H54 (cell line): ENCODE data around the gene USP5.

Source experiments
- DNase-seq: peaks from one replicate; pipeline ENCODE4 v3.0.0; 2011; ENCODE audit warnings: low spot score, mixed read lengths; ENCODE audit not compliant: insufficient read length
- FAIRE-seq: peaks from 3 replicates; lab custom pipeline; 2011; peaks lifted over from hg19 to GRCh38; lab: Jason Lieb, UNC
- POLR2A ChIP-seq: IDR thresholded peaks from 2 replicates; pipeline ENCODE4 v1.6.1; 2011; ENCODE audit warnings: low read depth, mild to moderate bottlenecking, low read length

The USP5 gene

GRCh38 chr12:6829536-6830220 lies 22.3 kb upstream of the USP5 start:
- no peak for DNase-seq
- FAIRE-seq, result no peak
- TF ChIP-seq POLR2A, result 0 out of 2 replicates have a peak, but pooled peaks have one; percentile 1

- no peak for TF ChIP-seq POLR2A
- DNase-seq (no peak), FAIRE-seq (no peak)
Observed at GRCh38 chr12:6830286-6830890, 21.6 kb upstream of the USP5 start.

- no peak for DNase-seq
- FAIRE-seq, result no peak
- no peak for TF ChIP-seq POLR2A
Observed at GRCh38 chr12:6830999-6831398, 21.0 kb upstream of the USP5 start.

- TF ChIP-seq POLR2A, result no peak
- DNase-seq, result no peak
- no peak for FAIRE-seq
Observed at GRCh38 chr12:6831450-6831995, 20.4 kb upstream of the USP5 start.

GRCh38 chr12:6832125-6832524 lies 19.8 kb upstream of the USP5 start:
- DNase-seq (no peak), FAIRE-seq (no peak)
- no peak for TF ChIP-seq POLR2A

GRCh38 chr12:6833189-6833890 lies 18.6 kb upstream of the USP5 start:
- no peak for TF ChIP-seq POLR2A
- FAIRE-seq (no peak), DNase-seq (no peak)

GRCh38 chr12:6834254-6834653 lies 17.7 kb upstream of the USP5 start:
- no peak for FAIRE-seq
- no peak for DNase-seq
- no peak for TF ChIP-seq POLR2A

GRCh38 chr12:6834873-6835272 lies 17.1 kb upstream of the USP5 start:
- DNase-seq (no peak), FAIRE-seq (no peak)
- no peak for TF ChIP-seq POLR2A

- no peak for TF ChIP-seq POLR2A
- DNase-seq, result no peak
- FAIRE-seq, result no peak
Observed at GRCh38 chr12:6836851-6837250, 15.1 kb upstream of the USP5 start.

- FAIRE-seq (no peak), DNase-seq (no peak)
- no peak for TF ChIP-seq POLR2A
Observed at GRCh38 chr12:6837370-6838060, 14.4 kb upstream of the USP5 start.

- DNase-seq, result no peak
- no peak for TF ChIP-seq POLR2A
- FAIRE-seq, result no peak
Observed at GRCh38 chr12:6838854-6839253, 13.1 kb upstream of the USP5 start.

GRCh38 chr12:6839482-6840201 lies 12.3 kb upstream of the USP5 start:
- no peak for DNase-seq
- TF ChIP-seq POLR2A, result no peak

GRCh38 chr12:6840330-6840729 lies 11.6 kb upstream of the USP5 start:
- DNase-seq (no peak), FAIRE-seq (no peak)
- TF ChIP-seq POLR2A, result no peak

More at GRCh38 chr12:6839482-6840201, 12.3 kb upstream of the USP5 start:
- no peak for FAIRE-seq
